ENCODE results near the gene PRDM2.

PRDM2 gene

GRCh38 chr1:13699510-13699909 lies 478 bp upstream of the PRDM2 start:
- peak overlapping the region; percentile 58 for H3K4me3 ChIP-seq (ENCODE audit: low read length)
- TF ChIP-seq, protein P1, sequence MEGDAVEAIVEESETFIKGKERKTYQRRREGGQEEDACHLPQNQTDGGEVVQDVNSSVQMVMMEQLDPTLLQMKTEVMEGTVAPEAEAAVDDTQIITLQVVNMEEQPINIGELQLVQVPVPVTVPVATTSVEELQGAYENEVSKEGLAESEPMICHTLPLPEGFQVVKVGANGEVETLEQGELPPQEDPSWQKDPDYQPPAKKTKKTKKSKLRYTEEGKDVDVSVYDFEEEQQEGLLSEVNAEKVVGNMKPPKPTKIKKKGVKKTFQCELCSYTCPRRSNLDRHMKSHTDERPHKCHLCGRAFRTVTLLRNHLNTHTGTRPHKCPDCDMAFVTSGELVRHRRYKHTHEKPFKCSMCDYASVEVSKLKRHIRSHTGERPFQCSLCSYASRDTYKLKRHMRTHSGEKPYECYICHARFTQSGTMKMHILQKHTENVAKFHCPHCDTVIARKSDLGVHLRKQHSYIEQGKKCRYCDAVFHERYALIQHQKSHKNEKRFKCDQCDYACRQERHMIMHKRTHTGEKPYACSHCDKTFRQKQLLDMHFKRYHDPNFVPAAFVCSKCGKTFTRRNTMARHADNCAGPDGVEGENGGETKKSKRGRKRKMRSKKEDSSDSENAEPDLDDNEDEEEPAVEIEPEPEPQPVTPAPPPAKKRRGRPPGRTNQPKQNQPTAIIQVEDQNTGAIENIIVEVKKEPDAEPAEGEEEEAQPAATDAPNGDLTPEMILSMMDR (IDR thresholded peaks at IDR 0.05; ENCODE audit: insufficient read depth, low read depth, low read length, missing control alignments) = no peak
- peak; percentile 33 for DNase-seq (ENCODE audit: low read depth)

- TF ChIP-seq, protein P1 (IDR thresholded peaks at IDR 0.05; ENCODE audit: insufficient read depth, low read depth, low read length, missing control alignments) = no peak
- peak overlapping the region; percentile 58 for H3K4me3 ChIP-seq (ENCODE audit: low read length)
- peak; percentile 19 for DNase-seq (ENCODE audit: low read depth)
These were observed 708 bp downstream of the PRDM2 start for GRCh38 chr1:13700521-13701270.

- TF ChIP-seq, protein P1 (IDR thresholded peaks at IDR 0.05; ENCODE audit: insufficient read depth, low read depth, low read length, missing control alignments) = no peak
- DNase-seq (ENCODE audit: low read depth) = no peak
- H3K4me3 ChIP-seq (ENCODE audit: low read length) = peak overlapping the region; percentile 58
These were observed 1.3 kb downstream of the PRDM2 start for GRCh38 chr1:13701271-13701640.

GRCh38 chr1:13702425-13703127 lies 2.6 kb downstream of the PRDM2 start:
- H3K4me3 ChIP-seq (ENCODE audit: low read length) = no peak overlapping the region
- no peak for DNase-seq (ENCODE audit: low read depth)
- TF ChIP-seq, protein P1 (IDR thresholded peaks at IDR 0.05; ENCODE audit: insufficient read depth, low read depth, low read length, missing control alignments) = no peak

DNA sequence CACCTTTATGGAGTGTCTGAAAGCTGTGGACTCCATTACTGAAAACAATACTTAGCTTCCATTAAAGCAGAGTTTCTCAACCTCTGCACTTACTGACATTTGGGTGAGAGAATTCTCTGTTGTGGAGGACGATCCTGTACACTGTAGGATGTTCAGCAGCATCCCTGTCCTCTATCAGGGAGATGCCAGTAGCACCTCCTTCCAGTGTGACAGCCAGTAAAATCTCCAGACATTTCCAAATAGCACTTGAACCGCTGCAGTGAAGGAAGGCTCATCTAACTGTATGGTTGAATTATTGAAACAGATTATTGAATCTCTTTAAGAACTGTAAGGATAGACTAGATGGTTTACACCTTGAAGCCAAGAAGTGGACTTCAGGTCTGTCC lies 3.1 kb downstream of the PRDM2 start:
- no peak for DNase-seq (ENCODE audit: low read depth)
- TF ChIP-seq, protein P1 (IDR thresholded peaks at IDR 0.05; ENCODE audit: insufficient read depth, low read depth, low read length, missing control alignments) = no peak
- no peak overlapping the region for H3K4me3 ChIP-seq (ENCODE audit: low read length)

- H3K4me3 ChIP-seq (ENCODE audit: low read length) = no peak overlapping the region
- TF ChIP-seq, protein P1 (IDR thresholded peaks at IDR 0.05; ENCODE audit: insufficient read depth, low read depth, low read length, missing control alignments) = no peak
- DNase-seq (ENCODE audit: low read depth) = no peak
These were observed 3.8 kb downstream of the PRDM2 start for GRCh38 chr1:13703558-13704490.
